ENCODE data around the gene KIF13A. TPM values are rescaled to one million over a fixed set of nuclear protein-coding genes. Genes with fewer than 3 reads are reported as not detected.

Gene KIF13A
- total and polyA plus RNA-seq, 2 experiments from 2014 or later: 8.4 to 28.2 TPM

GRCh38 chr6:17878734-17879133 lies 108.7 kb downstream of the KIF13A start:
- Histone ChIP-seq H4K20me1 (replicated peaks; ENCODE audit: insufficient read depth) (no peaks in the 10 kb centered on the region), H3K4me1 (ENCODE audit: insufficient read depth) (peaks cover 7% of the 10 kb centered on the region), H3K36me3 (ENCODE audit: insufficient read depth) (no peaks in the 10 kb centered on the region), H3K27ac (ENCODE audit: low read depth) (no peak overlapping the region), H3K79me2 (replicated peaks; ENCODE audit: insufficient read depth) (peaks cover 3% of the 10 kb centered on the region), H3K9me2 (ENCODE audit: insufficient read depth) (no peaks in the 10 kb centered on the region), H2AFZ (no peak overlapping the region), H3K27me3 (ENCODE audit: insufficient read depth) (no peaks in the 10 kb centered on the region), H3K4me3 (no peak overlapping the region), H3K4me2 (no peak overlapping the region), H3F3A (replicated peaks; ENCODE audit: low read depth) (no peaks in the 10 kb centered on the region)
- DNase-seq (ENCODE audit: low spot score): no peak
- no peak for ATAC-seq
- Mint-ChIP-seq H3K27me3 (ENCODE audit: insufficient read depth, low read depth, poor library complexity) (no peaks in the 10 kb centered on the region), H3K4me3 (no peak overlapping the region), H3K9me3 (no peaks in the 10 kb centered on the region), H3K27ac (no peak overlapping the region), H3K4me1 (peaks cover 4% of the 10 kb centered on the region; the same call in 2 of the 3 replicates), H3K36me3 (ENCODE audit: low read depth) (no peaks in the 10 kb centered on the region; the same call in 2 of the 3 replicates)
- no peak for TF ChIP-seq CTCF (conservative IDR thresholded peaks at IDR 0.05; ENCODE audit: low read depth in 2 of 2)
- TF ChIP-seq NANOG (IDR thresholded peaks at IDR 0.05; ENCODE audit: borderline replicate concordance): no peak
- no peak for TF ChIP-seq ZNF114 (CRISPR knock-in tag; IDR thresholded peaks at IDR 0.05)
- TF ChIP-seq ZNF331 (CRISPR knock-in tag; IDR thresholded peaks at IDR 0.05; ENCODE audit: low read depth): no peak
- TF ChIP-seq STAT1 (IDR thresholded peaks at IDR 0.05; ENCODE audit: unreplicated experiment): no peak
- TF ChIP-seq REST (IDR thresholded peaks at IDR 0.05; ENCODE audit: unreplicated experiment): no peak
- TF ChIP-seq ZNF462 (CRISPR knock-in tag; IDR thresholded peaks at IDR 0.05): no peak
- no peak for TF ChIP-seq POLR2AphosphoS5 (IDR thresholded peaks at IDR 0.05; ENCODE audit: low read depth)

Data from GM23338 (cell line).